Sigmoid colon (tissue), 7 donors: ENCODE data around the gene MORN5. TPM values are rescaled to one million over a fixed set of nuclear protein-coding genes. Genes with fewer than 3 reads are reported as not detected.

Experiments used
- DNase-seq: peaks from one replicate; pipeline ENCODE4 v3.0.0-alpha.2; 2019
- H3K27ac ChIP-seq, 4 donors: fragments of 200-600 bp; sonication (generic); one replicate each; pipeline ENCODE4 v1.5.1; 2016 to 2019; ENCODE audit warnings: mild to moderate bottlenecking in 1 of 4
- H3K27me3 ChIP-seq, 3 donors: fragments of 200-600 bp; sonication (generic); one replicate each; pipeline ENCODE4 v1.5.1; 2019; ENCODE audit warnings: mild to moderate bottlenecking in 1 of 3
- H3K36me3 ChIP-seq, 4 donors: fragments of 200-600 bp; sonication (generic); one replicate each; pipeline ENCODE4 v1.5.1; 2016 to 2019
- H3K4me1 ChIP-seq, 4 donors: fragments of 200-600 bp; sonication (generic); one replicate each; pipeline ENCODE4 v1.5.1; 2017 to 2019
- H3K4me3 ChIP-seq, 4 donors: fragments of 200-600 bp; sonication (generic); one replicate each; pipeline ENCODE4 v1.5.1; 2017 to 2019; ENCODE audit warnings: mild to moderate bottlenecking in 2 of 4, moderate library complexity in 1 of 4
- H3K9me3 ChIP-seq, 4 donors: fragments of 200-600 bp in 3 of 4; sonication (generic) in 3 of 4; one replicate each; pipeline versions ENCODE4 v1.5.1 to v1.6.1; 2013 to 2019
- CTCF ChIP-seq, 4 experiments: fragments of 450-650 bp in 3 of 4; fragments of 200-600 bp in 1 of 4; IDR thresholded peaks; one replicate each; pipeline ENCODE4 v1.5.1; 2016 to 2019; ENCODE audit warnings: antibody characterized with exemption in 4 of 4, mild to moderate bottlenecking in 3 of 4, moderate library complexity in 2 of 4
- EP300 ChIP-seq, 4 donors: sonication (generic); formaldehyde crosslinking; IDR thresholded peaks; one replicate each; pipeline ENCODE4 v1.6.1; 2017; ENCODE audit warnings: antibody characterized with exemption in 4 of 4
- POLR2A ChIP-seq, 2 donors: fragments of 450-650 bp; IDR thresholded peaks; one replicate each; pipeline ENCODE4 v1.6.1; 2016; ENCODE audit warnings: antibody characterized with exemption in 2 of 2, mild to moderate bottlenecking in 2 of 2, moderate library complexity in 2 of 2
- POLR2AphosphoS5 ChIP-seq, 4 donors: sonication (generic); formaldehyde crosslinking; IDR thresholded peaks; one replicate each; pipeline ENCODE4 v1.6.1; 2017; ENCODE audit warnings: antibody characterized with exemption in 4 of 4
- WGBS, 2 donors: extraction: QIAGEN DNeasy Blood & Tissue Kit; methylation state at CpG; one replicate each; pipeline ENCODE4 v1.1.7; 2013; 5-methylcytosine and 5-hydroxymethylcytosine counted together
- intact Hi-C: fragments of 100-400 bp; cut with DNase I; formaldehyde crosslinking; loops from one replicate; pipeline ENCODE4 v1.15.1; 2023
- polyA plus RNA-seq, 3 donors: library from polyadenylated mRNA; stranded (reverse); fragments of 200-250 nt; gene quantifications; one replicate each; pipeline ENCODE4 v1.2.3, GENCODE V29; 2013
- total RNA-seq, 4 donors: library from RNA; depleted of rRNA; stranded (reverse); fragments of >200 nt; gene quantifications; one replicate each; pipeline ENCODE4 v1.1.0, GENCODE V29; 2016
- donor health status: healthy with polysubstance abuse.
- donor health status: Bipolar disorder and iron deficiency.
- donor health status: healthy.

The MORN5 gene
- total and polyA plus RNA-seq, 7 donors = 2.4 to 45.7 (median 30.3) TPM; not detected in 1

- Histone ChIP-seq H3K27ac (no peak overlapping the region), H3K36me3 (no peaks in the 10 kb centered on the region), H3K9me3 (no peaks in the 10 kb centered on the region), H3K4me1 (peaks cover 0 to 42% (median 36%) of the 10 kb centered on the region in 4 donors), H3K4me3 (no peak overlapping the region), H3K27me3 (peaks cover 57 to 100% (median 82%) of the 10 kb centered on the region in 3 donors)
- 73 to 78% methylated on average over 4 of the region's 4 CpGs for WGBS, 2 donors
- no peak for DNase-seq
- intact Hi-C loops = no loop called here
- TF ChIP-seq EP300 (IDR thresholded peaks at IDR 0.05) (no peak), POLR2A (IDR thresholded peaks at IDR 0.05) (no peak), CTCF (IDR thresholded peaks at IDR 0.05) (no peak), POLR2AphosphoS5 (IDR thresholded peaks at IDR 0.05) (no peak)
Observed at GRCh38 chr9:122216138-122216797, 56.6 kb downstream of the MORN5 start.

- TF ChIP-seq EP300 (IDR thresholded peaks at IDR 0.05) (no peak), CTCF (IDR thresholded peaks at IDR 0.05) (no peak), POLR2AphosphoS5 (IDR thresholded peaks at IDR 0.05) (no peak), POLR2A (IDR thresholded peaks at IDR 0.05) (no peak)
- H3K9me3 ChIP-seq = no peaks in the 10 kb centered on the region
- peaks cover 0 to 45% (median 36%) of the 10 kb centered on the region in 4 donors for H3K4me1 ChIP-seq
- no peaks in the 10 kb centered on the region for H3K36me3 ChIP-seq
- no peak for DNase-seq
- 67 to 70% methylated on average over 35 of the region's 35 CpGs for WGBS, 2 donors
- peaks cover 62 to 100% (median 89%) of the 10 kb centered on the region in 3 donors for H3K27me3 ChIP-seq
- intact Hi-C loops = no loop called here
- no peak overlapping the region for H3K27ac ChIP-seq
- no peak overlapping the region for H3K4me3 ChIP-seq
Observed at GRCh38 chr9:122216798-122217418, 57.2 kb downstream of the MORN5 start.

GRCh38 chr9:122217640-122218039, 57.9 kb downstream of the MORN5 start:
- no peak overlapping the region for H3K4me3 ChIP-seq
- TF ChIP-seq POLR2AphosphoS5 (IDR thresholded peaks at IDR 0.05) = no peak
- no peak for TF ChIP-seq CTCF (IDR thresholded peaks at IDR 0.05)
- no peak for TF ChIP-seq POLR2A (IDR thresholded peaks at IDR 0.05)
- TF ChIP-seq EP300 (IDR thresholded peaks at IDR 0.05) = no peak
- intact Hi-C loops = no loop called here
- 30 to 31% methylated on average over 4 of the region's 4 CpGs for WGBS, 2 donors
- no peaks in the 10 kb centered on the region for H3K9me3 ChIP-seq
- H3K27ac ChIP-seq = no peak overlapping the region
- DNase-seq = no peak
- peaks cover 67 to 100% (median 89%) of the 10 kb centered on the region in 3 donors for H3K27me3 ChIP-seq
- peaks cover 0 to 45% (median 36%) of the 10 kb centered on the region in 4 donors for H3K4me1 ChIP-seq
- H3K36me3 ChIP-seq = no peaks in the 10 kb centered on the region

- H3K27ac ChIP-seq = no peak overlapping the region
- 42 to 47% methylated on average over 11 of the region's 11 CpGs for WGBS, 2 donors
- H3K27me3 ChIP-seq = peaks cover 70 to 100% (median 89%) of the 10 kb centered on the region in 3 donors
- H3K4me1 ChIP-seq = peaks cover 0 to 43% (median 35%) of the 10 kb centered on the region in 4 donors
- intact Hi-C loops = no loop called here
- no peak overlapping the region for H3K4me3 ChIP-seq
- H3K9me3 ChIP-seq = no peaks in the 10 kb centered on the region
- no peak for TF ChIP-seq EP300 (IDR thresholded peaks at IDR 0.05)
- no peak for DNase-seq
- H3K36me3 ChIP-seq = no peaks in the 10 kb centered on the region
Observed at GRCh38 chr9:122218071-122218934, 58.6 kb downstream of the MORN5 start.
